NK-92 (cell line): ENCODE data around the gene SIN3B.

Experiments used
- DNase-seq: peaks from one replicate; lab custom pipeline; 2025; ENCODE audit not compliant: unreplicated experiment; lab: John Stamatoyannopoulos, UW

Gene SIN3B

DNA sequence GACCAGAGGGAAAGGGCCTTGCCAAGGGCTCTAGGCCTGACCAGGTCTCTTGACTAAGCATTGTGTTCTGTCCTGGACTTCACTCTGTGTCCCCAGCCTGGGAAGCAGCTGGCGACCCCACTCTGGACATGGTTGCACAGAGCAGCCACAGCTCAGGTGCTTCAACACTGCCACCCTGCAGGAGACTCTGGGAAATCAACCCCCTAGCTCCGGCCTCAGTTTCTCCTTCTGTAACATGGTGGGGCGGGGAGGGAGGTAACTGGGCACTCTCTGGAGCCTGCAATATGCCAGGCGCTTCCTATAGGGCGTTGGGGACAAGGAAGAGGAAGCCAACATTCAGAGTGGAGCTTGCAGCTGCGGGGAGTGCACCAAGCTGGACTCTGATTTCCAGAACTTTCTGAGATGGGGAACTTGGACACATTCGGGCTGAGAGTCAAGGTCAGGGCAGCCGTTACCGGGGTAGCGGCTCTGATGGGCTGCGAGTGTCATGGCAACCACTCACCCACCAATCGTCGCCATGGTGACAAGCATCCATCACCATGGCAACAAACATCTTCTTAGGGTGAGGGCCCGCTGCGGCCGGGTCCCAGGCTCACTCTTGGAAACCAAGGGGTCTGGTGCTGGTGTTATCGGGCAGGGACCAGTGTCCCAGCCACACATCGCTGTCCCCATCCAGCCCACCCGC, 72.4 kb downstream of the SIN3B start:
- no peak for DNase-seq

DNA sequence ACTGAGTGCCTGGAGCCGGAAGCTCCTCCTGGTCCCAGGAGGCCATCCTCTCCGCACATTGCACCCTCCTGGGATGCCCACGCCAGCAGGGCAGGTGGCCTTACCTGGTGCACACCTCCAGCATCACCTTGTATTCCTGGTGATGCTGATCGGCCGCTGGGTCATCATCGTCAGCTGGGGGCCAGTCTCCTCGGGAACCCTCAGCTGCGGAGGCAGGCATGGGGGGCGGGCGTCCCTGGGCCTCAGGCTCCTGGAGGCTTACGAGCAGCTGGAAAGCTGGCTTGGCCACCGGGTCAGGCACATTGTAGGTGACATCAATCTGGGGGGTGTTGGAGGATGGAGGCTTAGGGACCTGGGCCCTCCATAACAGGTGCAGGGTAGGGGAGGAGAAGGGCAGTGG, 73.3 kb downstream of the SIN3B start:
- DNase-seq: no peak

DNA sequence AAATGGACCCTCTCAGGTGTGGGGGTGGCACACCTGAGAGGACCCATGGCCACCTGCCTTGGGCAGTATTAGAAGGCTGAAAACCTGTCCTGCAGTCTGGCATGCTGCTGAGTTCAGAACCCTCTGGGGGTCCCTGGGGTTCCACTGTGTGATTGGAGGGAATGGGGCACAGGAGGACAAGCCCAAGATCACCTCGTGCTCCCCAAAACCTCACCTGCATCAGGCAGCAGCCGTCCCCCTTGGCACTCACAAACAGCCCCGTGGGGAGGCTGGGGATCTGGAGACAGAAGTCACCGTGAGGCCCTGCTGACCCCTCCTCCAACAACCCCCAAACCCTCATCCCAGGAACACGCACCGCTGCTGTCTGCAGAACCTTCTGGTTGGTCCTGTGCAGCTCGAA, 74.1 kb downstream of the SIN3B start:
- no peak for DNase-seq

DNA sequence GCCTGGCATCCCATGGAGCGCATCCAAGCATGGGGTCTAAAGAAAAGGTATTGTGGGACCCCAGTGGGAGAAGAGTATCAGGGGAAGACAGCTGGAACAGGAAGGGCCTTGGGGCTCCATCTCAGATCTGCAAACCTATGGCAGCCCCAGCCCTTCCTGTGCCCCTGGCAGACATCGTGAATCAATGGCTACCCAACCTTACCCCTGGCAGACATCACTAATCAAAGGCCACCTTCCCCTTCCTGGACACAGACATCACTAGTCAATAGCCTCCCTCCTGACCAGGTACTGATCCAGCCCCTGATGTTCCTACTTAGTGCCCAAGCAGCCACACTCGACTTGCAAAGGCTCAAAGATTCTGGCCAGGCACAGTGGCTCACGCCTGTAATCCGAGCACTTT, 75.4 kb downstream of the SIN3B start:
- no peak for DNase-seq

DNA sequence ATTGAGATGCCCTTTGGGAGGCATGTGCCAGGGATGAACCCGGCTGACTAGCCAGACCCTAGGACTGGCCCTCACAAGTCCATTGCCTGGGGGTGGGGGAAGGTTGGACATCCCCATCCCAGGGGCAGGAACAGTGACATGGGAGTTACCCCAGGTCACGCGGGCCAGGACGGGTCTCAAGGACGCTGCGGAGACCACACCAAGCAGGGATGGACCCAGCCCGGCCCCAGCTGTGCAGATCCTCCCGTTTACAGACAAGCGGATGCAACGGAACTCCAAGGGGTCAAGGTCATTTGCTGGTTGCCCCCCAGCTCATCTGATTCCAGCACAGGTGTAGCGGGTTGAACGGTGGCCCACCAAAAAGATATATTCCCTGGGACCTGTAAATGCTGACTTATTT, 79.6 kb downstream of the SIN3B start:
- DNase-seq: no peak

DNA sequence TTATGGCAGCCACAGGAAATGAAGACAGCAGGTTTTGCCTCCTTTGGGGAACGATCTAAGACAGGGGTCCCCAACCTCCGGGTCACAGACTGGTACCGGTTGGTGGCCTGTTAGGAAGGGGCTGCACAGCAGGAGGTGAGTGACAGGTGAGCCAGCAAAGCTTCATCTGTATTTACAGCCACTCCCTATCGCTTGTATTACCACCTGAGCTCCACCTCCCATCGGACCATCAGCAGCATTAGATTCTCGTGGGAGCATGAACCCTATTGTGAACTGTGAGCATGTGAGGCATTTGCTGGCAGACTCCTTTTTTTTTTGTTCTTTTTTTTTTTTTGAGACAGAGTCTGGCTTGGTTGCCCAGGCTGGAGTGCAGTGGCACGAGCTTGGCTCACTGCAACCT, 81.8 kb downstream of the SIN3B start:
- no peak for DNase-seq

DNA sequence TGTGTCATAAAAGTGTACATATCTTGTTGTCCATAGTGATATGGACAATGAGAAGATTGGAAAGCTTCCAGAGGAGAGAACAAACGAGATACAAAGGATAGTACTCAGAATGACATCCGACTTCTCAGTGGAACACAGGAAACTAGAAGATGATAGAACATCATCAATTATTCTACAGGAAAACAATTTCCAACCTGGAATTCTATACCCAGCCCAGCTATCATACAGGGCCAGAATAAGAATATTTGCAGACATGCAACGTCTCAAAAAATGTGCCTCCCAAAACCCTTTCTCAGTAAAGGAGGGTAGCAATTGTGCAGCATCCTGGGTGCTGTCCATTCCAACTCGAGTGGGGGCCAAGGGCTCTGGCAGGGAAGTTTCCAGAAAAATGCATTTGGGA, 83.6 kb downstream of the SIN3B start:
- no peak for DNase-seq

DNA sequence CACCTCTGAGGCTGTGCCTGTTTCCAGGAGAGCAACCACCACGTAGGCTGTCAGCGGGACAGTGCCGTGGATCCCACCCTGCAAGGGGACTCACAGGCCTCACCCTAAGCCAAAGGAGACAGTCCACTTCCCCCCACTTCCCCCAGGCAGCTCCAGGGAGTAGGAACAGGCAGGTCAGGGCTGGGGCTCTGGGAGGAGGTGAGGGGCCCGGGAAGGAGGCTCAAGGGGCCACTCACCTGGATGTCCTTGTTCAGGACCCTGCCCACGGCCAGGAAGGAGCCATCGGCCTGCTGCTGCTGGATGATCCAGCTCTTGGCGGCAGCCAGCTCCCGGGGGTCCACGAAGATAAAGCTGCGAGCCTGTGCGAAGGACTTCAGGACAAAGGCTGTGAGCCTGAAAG, 85.2 kb downstream of the SIN3B start:
- no peak for DNase-seq

DNA sequence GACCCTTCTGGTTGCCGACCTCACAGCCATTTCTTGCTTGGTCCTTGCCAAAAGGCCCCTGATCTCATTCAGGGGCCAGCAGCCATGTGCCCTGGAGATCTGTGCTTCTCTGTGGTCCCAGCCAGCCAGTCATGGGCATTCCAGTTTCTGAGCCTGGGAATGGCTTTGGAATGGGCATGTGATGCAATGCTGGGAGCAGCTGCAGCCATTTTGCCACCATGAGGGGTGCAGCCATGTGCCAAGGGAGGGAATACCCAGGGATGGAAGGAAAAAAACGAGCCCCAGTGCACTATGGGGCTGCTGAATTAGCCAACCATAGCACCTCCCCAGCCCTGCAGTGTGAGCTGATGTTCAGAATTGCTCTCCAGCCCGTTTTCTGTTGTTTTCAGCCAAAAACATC, 85.9 kb downstream of the SIN3B start:
- DNase-seq: no peak

DNA sequence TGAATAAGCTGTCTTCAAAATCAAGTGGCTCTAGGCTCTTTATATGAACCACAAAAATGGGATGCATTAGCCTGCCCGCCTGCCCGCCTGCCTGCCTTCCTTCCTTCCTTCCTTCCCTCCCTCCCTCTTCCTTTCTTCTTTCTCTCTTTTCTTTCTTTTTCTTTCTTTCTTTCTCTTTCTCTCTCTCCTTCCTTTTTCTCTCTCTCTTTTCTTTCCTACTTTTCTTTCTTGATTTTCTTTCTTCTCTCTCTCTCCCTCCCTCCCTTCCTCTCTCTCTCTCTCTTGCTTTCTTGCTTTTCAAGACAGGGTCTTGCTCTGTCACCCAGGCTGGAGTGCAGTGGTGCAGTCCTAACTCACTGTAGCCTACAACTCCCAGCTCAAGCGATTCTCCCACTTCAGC, 86.5 kb downstream of the SIN3B start:
- DNase-seq: no peak

DNA sequence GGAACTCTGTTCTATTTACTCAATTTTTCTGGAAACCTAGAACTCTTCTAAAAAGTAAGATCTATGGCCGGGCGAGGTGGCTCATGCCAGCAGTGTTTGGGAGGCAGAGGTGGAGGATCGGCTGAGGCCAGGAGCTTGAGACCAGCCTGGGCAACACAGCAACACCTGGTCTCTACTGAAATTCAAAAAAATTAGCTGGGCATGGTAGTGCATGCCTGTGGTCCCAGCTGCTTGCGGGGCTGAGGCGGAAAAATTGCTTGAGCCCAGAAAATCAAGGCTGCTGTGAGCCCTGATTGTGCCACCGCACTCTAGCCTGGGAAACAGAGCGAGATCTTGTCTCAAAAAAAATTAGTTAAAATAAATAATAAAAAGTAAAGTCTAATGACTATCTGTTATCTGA, 88.2 kb downstream of the SIN3B start:
- DNase-seq: no peak

DNA sequence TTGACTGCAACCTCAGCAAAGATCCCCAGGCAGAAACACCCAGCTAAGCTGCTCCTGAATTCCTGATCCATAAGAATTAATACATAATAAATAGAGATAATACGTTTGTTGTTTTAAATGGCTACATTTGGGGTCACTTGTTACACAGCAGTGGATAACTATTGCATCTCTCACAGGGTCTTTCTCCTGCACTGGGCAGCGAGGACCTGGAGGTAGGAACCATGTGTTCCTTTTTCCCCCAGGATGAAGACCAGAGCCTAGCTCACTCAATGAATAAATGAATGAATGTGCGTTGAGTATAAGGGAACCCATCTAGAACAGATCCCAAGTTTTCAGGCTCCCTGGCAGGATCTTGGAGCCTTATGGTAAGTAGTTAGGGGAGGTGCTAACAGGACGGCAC, 90.3 kb downstream of the SIN3B start:
- DNase-seq: no peak

DNA sequence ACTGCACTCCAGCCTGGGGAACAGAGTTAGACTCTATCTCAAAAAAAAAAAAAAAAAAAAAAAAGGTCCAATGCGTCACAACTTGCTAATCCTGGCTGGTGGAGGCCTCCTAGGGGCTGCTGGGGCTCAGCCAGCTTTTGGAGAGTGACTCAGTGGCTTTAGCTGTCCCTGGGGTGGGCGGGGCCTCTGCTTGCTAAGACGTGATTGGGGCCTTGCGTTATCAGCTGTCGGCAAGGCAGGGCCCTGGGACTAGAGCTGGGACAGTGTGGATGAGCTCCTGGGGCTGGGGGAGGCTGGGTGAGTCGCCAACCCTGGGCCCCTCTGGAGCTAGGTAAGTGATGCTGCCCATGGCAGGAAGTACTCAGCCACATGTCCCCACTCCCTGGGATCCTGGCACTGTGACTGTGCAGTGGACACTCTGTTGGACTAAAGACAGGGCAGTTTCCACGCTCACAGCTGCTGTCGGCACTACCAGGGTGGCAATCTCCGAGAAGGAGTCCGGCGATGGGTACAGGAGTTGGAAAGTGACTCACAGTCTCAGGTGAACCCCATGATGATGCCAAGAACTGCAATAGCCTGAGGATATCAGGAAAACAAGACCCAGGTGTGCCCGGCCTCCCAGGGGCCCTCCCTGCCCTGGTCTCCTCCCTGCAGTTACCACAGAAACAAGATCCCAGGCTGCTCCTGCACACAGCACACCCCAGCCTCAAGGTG, 91.8 kb downstream of the SIN3B start:
- DNase-seq: no peak

DNA sequence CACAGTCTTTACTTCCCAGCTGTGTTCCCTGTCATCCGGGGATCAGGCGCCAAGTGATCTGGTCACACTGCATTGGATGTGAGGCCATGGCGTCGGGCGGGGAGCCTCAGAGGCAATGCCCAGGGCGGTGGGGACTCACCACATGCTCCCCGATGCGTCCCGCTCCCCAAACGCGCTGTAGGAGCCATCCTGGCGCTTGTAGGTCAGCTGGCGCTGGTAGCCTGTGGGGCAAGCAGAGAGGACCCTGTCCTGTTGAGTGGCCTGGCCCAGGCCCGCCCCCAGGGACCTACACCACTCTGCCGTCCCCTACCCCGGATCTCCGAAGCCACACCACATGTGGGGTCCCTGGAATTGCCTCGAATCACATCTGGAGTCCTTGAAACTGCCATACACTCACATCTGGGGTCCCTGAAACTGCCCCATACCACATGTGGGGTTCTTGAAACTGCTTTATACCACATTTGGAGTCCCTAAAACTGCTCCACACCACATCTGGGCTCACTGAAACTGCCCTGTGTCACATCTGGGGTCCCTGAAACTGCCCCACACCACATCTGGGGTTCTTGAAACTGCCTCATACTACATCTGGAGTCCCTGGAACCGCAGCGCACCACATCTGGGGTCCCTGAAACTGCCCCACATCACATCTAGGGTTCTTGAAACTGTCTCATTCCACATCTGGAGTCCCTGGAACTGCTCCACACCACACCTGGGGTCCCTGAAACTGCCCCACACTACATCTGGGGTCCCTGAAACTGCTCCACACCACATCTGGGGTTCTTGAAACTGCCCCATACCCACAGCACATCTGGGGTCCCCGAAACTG, 92.8 kb downstream of the SIN3B start:
- DNase-seq: no peak

DNA sequence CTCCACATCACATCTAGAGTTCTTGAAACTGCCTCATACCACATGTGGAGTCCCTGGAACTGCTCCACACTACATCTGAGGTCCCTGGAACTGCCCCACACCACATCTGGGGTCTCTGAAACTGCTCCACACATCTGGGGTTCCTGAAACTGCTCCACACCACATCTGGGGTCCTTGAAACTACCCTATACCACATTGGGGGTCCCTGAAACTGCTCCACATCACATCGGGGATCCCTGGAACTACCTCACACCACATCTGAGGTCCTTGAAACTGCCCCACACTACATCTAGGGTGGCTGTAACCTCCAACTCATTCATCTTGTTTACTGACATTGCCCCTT, 93.4 kb downstream of the SIN3B start:
- DNase-seq: no peak

DNA sequence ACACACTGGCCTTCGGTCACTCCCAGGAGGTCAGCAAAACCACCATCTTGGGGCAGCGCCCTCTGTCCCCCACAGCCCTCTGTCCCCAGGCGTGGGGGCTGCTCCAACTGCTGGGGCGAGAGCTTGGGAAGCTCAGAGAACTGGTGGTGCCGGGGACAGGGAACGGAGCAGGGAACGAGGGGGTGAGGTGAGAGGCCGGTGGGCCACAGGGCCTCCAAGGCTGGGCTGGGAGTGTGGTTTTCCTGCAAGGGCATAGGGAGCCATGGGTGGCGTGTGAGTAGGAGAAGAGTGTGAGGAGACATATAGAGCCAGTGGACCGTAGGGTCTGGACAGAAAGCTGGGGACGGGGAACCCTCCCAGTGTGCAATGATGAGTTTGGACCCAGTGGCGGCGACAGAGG, 93.8 kb downstream of the SIN3B start:
- no peak for DNase-seq

DNA sequence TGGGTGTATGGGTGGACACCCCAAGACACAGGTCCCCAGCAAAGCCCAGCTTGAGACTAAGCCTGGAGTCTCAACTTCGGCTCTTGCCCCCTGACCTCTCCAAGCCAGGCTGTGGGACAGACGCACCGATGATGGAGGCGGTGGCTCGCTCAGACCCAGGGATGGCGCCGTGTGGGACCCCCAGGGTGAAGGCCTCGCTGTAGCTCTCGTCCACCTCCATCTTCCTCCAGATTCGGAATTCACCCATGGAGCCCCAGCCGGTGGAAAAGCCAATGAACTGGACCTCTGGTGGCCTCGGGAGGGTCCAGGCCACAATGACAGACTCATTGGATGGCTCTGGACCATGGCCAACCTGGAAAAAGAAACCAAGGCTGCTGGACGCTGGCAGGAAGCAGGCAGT, 98.7 kb downstream of the SIN3B start:
- DNase-seq: no peak

DNA sequence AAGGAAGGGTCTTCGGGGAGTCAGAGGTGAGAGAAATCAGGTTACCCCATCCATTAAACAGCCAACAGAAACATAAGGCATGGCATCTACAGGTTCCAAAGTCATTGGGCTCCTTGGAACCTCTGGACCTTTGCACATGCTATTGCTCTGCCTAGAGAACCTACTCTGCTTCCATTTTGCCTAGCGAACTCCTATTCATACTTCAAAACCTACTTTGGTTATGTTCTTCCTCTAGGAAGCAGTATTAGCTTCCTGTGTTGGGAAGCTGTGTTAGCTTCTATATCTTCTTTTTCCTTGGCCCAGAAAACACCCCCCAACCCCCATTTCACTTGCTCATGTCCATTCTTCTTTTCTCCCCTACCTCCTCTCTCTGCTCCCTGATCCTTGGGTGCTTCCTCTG, 99.2 kb downstream of the SIN3B start:
- DNase-seq: no peak

DNA sequence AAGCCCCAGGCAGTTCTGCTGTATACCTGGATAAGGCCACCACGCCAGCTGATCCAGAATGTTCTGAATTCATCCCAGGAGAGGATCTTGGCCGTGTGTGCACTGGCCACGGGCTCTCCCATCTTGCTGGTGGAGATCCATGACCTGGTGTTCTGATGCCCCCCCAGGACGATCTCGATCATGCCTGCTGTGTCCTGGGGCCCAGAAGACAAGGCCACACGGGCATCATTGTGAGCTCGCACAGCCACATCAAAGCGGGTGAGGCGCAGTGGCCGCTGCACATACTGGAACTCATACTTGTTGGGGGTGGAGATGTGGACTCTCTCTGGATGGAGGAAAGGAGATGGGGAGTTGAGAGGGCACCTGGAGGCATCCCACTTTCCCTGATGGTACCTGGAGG, 99.7 kb downstream of the SIN3B start:
- DNase-seq: no peak
